Measurements from ENCODE around the gene PRLH.

Gene PRLH

GRCh38 chr2:237540223-237540775 is 26.1 kb upstream of the PRLH start:
- DNase-seq = no peak

- DNase-seq = no peak
These were observed 25.6 kb upstream of the PRLH start for GRCh38 chr2:237540823-237541222.

GRCh38 chr2:237541243-237541642 is 25.1 kb upstream of the PRLH start:
- no peak for DNase-seq

- DNase-seq = no peak
These were observed 24.2 kb upstream of the PRLH start for GRCh38 chr2:237542001-237542704.

GRCh38 chr2:237546040-237546875 is 20.1 kb upstream of the PRLH start:
- DNase-seq = no peak

- DNase-seq = no peak
These were observed 19.4 kb upstream of the PRLH start for GRCh38 chr2:237546876-237547395.

GRCh38 chr2:237547841-237548416 is 18.4 kb upstream of the PRLH start:
- DNase-seq = no peak

GRCh38 chr2:237549216-237549615 is 17.2 kb upstream of the PRLH start:
- DNase-seq = no peak

GRCh38 chr2:237549643-237550415 is 16.5 kb upstream of the PRLH start:
- DNase-seq = no peak

- DNase-seq = no peak
These were observed 15.3 kb upstream of the PRLH start for GRCh38 chr2:237551071-237551574.

- no peak for DNase-seq
These were observed 13.5 kb upstream of the PRLH start for GRCh38 chr2:237552908-237553307.

GRCh38 chr2:237553948-237554347 is 12.4 kb upstream of the PRLH start:
- no peak for DNase-seq

- no peak for DNase-seq
These were observed 10.8 kb upstream of the PRLH start for GRCh38 chr2:237555560-237555959.

GRCh38 chr2:237556773-237557632 is 9.4 kb upstream of the PRLH start:
- peak; percentile 54 to 61 for DNase-seq

- no peak for DNase-seq
These were observed 8.8 kb upstream of the PRLH start for GRCh38 chr2:237557633-237558015.

- DNase-seq = no peak
These were observed 7.3 kb upstream of the PRLH start for GRCh38 chr2:237558961-237559641.

GRCh38 chr2:237561221-237561620 is 5.2 kb upstream of the PRLH start:
- no peak for DNase-seq

- DNase-seq = no peak
These were observed 2.6 kb upstream of the PRLH start for GRCh38 chr2:237563816-237564215.

GRCh38 chr2:237564526-237565131 is 1.7 kb upstream of the PRLH start:
- no peak for DNase-seq

GRCh38 chr2:237565974-237566373 is 400 bp upstream of the PRLH start:
- DNase-seq = no peak
